Fibroblast of the conjunctiva (primary cell): Measurements from ENCODE around the gene HECTD4.
"Not testable (repeated sequence)": the region's sequence is repeated elsewhere in the genome, so short reads cannot be mapped to it uniquely, and the experiment has no call there.

ENCODE experiments used
- DNase-seq: peaks from one replicate; pipeline ENCODE4 v3.0.0-alpha.2; 2010; ENCODE audit warnings: low read depth

HECTD4 gene

GRCh38 chr12:112158461-112159145, 223.6 kb downstream of the HECTD4 start:
- not testable (repeated sequence) for DNase-seq

GRCh38 chr12:112153893-112154219, 228.4 kb downstream of the HECTD4 start:
- DNase-seq = no peak

- DNase-seq = no peak
Observed at GRCh38 chr12:112153181-112153892, 228.9 kb downstream of the HECTD4 start.

- no peak for DNase-seq
Observed at GRCh38 chr12:112151766-112152541, 230.3 kb downstream of the HECTD4 start.

GRCh38 chr12:112149596-112149995, 232.6 kb downstream of the HECTD4 start:
- DNase-seq = no peak

GRCh38 chr12:112148031-112148513, 234.2 kb downstream of the HECTD4 start:
- DNase-seq = peak; percentile 40

- no peak for DNase-seq
Observed at GRCh38 chr12:112146123-112146522, 236.1 kb downstream of the HECTD4 start.

- no peak for DNase-seq
Observed at GRCh38 chr12:112140728-112141127, 241.5 kb downstream of the HECTD4 start.

- DNase-seq = no peak
Observed at GRCh38 chr12:112134731-112135130, 247.5 kb downstream of the HECTD4 start.

- DNase-seq = no peak
Observed at GRCh38 chr12:112133418-112133817, 248.8 kb downstream of the HECTD4 start.

GRCh38 chr12:112131686-112132085, 250.5 kb downstream of the HECTD4 start:
- DNase-seq = no peak

GRCh38 chr12:112130441-112130998, 251.7 kb downstream of the HECTD4 start:
- DNase-seq = no peak

- DNase-seq = no peak
Observed at GRCh38 chr12:112126911-112127310, 255.3 kb downstream of the HECTD4 start.

- no peak for DNase-seq
Observed at GRCh38 chr12:112126000-112126438, 256.2 kb downstream of the HECTD4 start.

GRCh38 chr12:112125250-112125999, 256.8 kb downstream of the HECTD4 start, which contains the start of gene TRAFD1:
Gene TRAFD1, plus strand, starts transcription at chr12:112125560. Its CDS starts 4,963 bp downstream, at chr12:112130523.
- peak; percentile 90 for DNase-seq

GRCh38 chr12:112124918-112125249, 257.3 kb downstream of the HECTD4 start:
- no peak for DNase-seq

- peak; percentile 75 for DNase-seq
Observed at GRCh38 chr12:112122823-112123690, 259.2 kb downstream of the HECTD4 start.

- peak; percentile 62 for DNase-seq
Observed at GRCh38 chr12:112121780-112122565, 260.3 kb downstream of the HECTD4 start.

- no peak for DNase-seq
Observed at GRCh38 chr12:112117685-112118084, 264.5 kb downstream of the HECTD4 start.
